ENCODE data around the gene MED8.

Gene MED8

DNA sequence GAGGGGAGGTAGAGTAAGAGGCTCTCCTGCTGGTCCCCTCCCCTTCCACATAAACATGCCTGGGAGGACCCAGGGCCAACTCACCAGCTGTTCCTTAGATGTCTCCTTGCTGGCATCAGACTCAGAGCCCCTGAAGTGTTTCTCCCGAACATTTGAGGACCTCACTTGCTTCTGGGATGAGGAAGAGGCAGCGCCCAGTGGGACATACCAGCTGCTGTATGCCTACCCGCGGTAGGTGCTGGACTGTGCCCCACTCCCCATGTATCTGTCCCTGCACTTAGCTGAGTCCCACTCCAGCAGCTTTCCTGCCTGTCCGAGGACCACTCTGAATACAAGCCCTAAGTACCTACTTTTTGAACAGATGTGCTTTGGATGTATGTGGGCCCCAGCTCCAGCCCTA lies 51.6 kb downstream of the MED8 start:
- H3K27me3 ChIP-seq (replicated peaks; ENCODE audit: insufficient read depth, low read length): peaks cover 8% of the 10 kb centered on the region; the same call in 1 of the 2 replicates
- H3K27ac ChIP-seq (ENCODE audit: low read length): no peak overlapping the region

DNA sequence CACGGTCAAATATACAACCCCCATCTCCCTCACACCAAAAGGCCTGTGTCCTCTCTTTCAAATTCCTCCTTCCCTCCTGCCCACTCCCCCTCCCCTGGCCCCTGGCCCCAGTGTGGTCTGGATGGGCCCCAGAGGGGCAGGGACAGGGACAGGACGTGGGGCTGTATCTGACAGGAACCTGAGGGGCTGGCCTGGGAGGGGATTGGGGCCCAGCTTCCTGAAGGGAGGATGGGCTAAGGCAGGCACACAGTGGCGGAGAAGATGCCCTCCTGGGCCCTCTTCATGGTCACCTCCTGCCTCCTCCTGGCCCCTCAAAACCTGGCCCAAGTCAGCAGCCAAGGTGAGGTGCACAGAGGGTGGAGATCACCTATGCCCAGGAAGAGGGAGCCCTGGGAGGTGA lies 52.0 kb downstream of the MED8 start, which contains the start of gene MPL:
Gene MPL (plus strand): TSS at position 231 of the 400 bp plus-strand sequence. CDS start 31 bp downstream, at position 262.
- TF ChIP-seq, protein P1, sequence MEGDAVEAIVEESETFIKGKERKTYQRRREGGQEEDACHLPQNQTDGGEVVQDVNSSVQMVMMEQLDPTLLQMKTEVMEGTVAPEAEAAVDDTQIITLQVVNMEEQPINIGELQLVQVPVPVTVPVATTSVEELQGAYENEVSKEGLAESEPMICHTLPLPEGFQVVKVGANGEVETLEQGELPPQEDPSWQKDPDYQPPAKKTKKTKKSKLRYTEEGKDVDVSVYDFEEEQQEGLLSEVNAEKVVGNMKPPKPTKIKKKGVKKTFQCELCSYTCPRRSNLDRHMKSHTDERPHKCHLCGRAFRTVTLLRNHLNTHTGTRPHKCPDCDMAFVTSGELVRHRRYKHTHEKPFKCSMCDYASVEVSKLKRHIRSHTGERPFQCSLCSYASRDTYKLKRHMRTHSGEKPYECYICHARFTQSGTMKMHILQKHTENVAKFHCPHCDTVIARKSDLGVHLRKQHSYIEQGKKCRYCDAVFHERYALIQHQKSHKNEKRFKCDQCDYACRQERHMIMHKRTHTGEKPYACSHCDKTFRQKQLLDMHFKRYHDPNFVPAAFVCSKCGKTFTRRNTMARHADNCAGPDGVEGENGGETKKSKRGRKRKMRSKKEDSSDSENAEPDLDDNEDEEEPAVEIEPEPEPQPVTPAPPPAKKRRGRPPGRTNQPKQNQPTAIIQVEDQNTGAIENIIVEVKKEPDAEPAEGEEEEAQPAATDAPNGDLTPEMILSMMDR (IDR thresholded peaks at IDR 0.05; ENCODE audit: low read length): no peak
- TF ChIP-seq EZH2phosphoT487 (IDR thresholded peaks at IDR 0.05; ENCODE audit: low read length) (no peak), EZH2 (optimal IDR thresholded peaks at IDR 0.05; ENCODE audit: low read depth, low read length) (no peak)
- Histone ChIP-seq H3K79me2 (ENCODE audit: low read length) (no peaks in the 10 kb centered on the region), H3K4me2 (ENCODE audit: low read depth, low read length) (no peak within 1 kb of the TSS), H3K36me3 (replicated peaks; ENCODE audit: insufficient read depth, low read length) (no peaks in the 10 kb centered on the region), H3K9ac (ENCODE audit: low read length) (no peak within 1 kb of the TSS), H4K20me1 (ENCODE audit: insufficient read depth, low read length) (no peaks in the 10 kb centered on the region), H3K4me1 (ENCODE audit: low read length) (no peaks in the 10 kb centered on the region), H2AFZ (ENCODE audit: low read length) (no peak within 1 kb of the TSS), H3K9me2 (replicated peaks; ENCODE audit: insufficient read depth, low read length) (no peaks in the 10 kb centered on the region), H3K27me3 (replicated peaks; ENCODE audit: insufficient read depth, low read length) (peaks cover 8% of the 10 kb centered on the region; the same call in 1 of the 2 replicates), H3K27ac (ENCODE audit: low read length) (no peak within 1 kb of the TSS), H3F3A (ENCODE audit: insufficient read depth, low read length) (no peaks in the 10 kb centered on the region), H3K4me3 (ENCODE audit: low read length) (no peak within 1 kb of the TSS), H3K9me3 (replicated peaks; ENCODE audit: insufficient read depth, low read length) (no peaks in the 10 kb centered on the region)
- no peak for DNase-seq

More for the DNA sequence above, 51.6 kb downstream of the MED8 start:
- Histone ChIP-seq H3F3A (ENCODE audit: insufficient read depth, low read length) (no peaks in the 10 kb centered on the region), H3K36me3 (replicated peaks; ENCODE audit: insufficient read depth, low read length) (no peaks in the 10 kb centered on the region), H3K9me3 (replicated peaks; ENCODE audit: insufficient read depth, low read length) (no peaks in the 10 kb centered on the region), H3K9ac (ENCODE audit: low read length) (no peak overlapping the region), H3K9me2 (replicated peaks; ENCODE audit: insufficient read depth, low read length) (no peaks in the 10 kb centered on the region), H2AFZ (ENCODE audit: low read length) (no peak overlapping the region), H3K79me2 (ENCODE audit: low read length) (no peaks in the 10 kb centered on the region), H3K4me1 (ENCODE audit: low read length) (no peaks in the 10 kb centered on the region), H3K4me3 (ENCODE audit: low read length) (no peak overlapping the region), H3K4me2 (ENCODE audit: low read depth, low read length) (no peak overlapping the region), H4K20me1 (ENCODE audit: insufficient read depth, low read length) (no peaks in the 10 kb centered on the region)
- TF ChIP-seq EZH2 (optimal IDR thresholded peaks at IDR 0.05; ENCODE audit: low read depth, low read length): no peak
- TF ChIP-seq EZH2phosphoT487 (IDR thresholded peaks at IDR 0.05; ENCODE audit: low read length): no peak
- TF ChIP-seq, protein P1 (IDR thresholded peaks at IDR 0.05; ENCODE audit: low read length): no peak
- DNase-seq: no peak

DNA sequence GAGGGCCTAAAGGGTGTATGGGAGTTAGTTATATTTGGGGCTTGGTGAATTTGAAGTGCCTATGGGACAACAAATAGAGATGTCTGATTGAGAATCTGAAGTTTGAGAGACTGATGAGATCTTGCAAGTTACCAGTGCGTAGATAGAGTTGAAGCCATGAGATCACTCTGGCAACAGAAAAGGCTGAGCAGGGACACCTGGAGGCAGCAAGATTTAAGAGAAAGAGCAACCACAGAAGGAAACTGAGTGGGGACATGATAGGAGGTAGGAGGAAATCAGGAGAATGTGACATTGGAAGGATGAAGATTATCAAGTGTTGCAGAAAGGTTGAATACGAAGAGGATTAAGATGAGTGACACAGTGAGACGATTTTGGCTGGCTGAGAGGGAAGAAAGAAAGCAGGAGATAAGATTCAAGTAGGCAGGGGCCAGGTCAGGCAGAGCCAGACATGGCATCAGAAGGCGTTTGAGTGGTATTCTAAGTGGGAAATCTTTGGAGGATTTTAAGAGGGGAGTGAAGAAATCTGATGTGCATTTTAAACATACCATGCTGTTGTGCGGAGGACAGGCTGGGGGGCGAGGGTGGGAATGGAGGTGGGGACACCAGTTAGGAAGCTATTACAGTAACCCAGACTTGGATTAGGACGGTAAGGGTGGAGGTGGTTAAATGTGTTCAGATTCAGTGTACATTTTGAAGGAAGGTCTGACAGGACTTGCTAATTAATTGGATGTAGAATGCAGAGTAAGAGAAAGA lies 55.0 kb downstream of the MED8 start:
- Histone ChIP-seq H3K9ac (ENCODE audit: low read length) (no peak overlapping the region), H3K36me3 (replicated peaks; ENCODE audit: insufficient read depth, low read length) (no peaks in the 10 kb centered on the region), H3F3A (ENCODE audit: insufficient read depth, low read length) (no peaks in the 10 kb centered on the region), H3K27me3 (replicated peaks; ENCODE audit: insufficient read depth, low read length) (0 out of 2 replicates have a peak, but pooled peaks cover 3% of the 10 kb centered on the region), H3K9me3 (replicated peaks; ENCODE audit: insufficient read depth, low read length) (no peaks in the 10 kb centered on the region), H3K4me1 (ENCODE audit: low read length) (no peaks in the 10 kb centered on the region), H3K79me2 (ENCODE audit: low read length) (no peaks in the 10 kb centered on the region), H3K4me3 (ENCODE audit: low read length) (no peak overlapping the region), H3K27ac (ENCODE audit: low read length) (no peak overlapping the region), H3K4me2 (ENCODE audit: low read depth, low read length) (no peak overlapping the region), H2AFZ (ENCODE audit: low read length) (no peak overlapping the region), H3K9me2 (replicated peaks; ENCODE audit: insufficient read depth, low read length) (no peaks in the 10 kb centered on the region), H4K20me1 (ENCODE audit: insufficient read depth, low read length) (no peaks in the 10 kb centered on the region)
- TF ChIP-seq, protein P1 (IDR thresholded peaks at IDR 0.05; ENCODE audit: low read length): no peak
- TF ChIP-seq EZH2phosphoT487 (IDR thresholded peaks at IDR 0.05; ENCODE audit: low read length) (no peak), EZH2 (optimal IDR thresholded peaks at IDR 0.05; ENCODE audit: low read depth, low read length) (no peak)
- no peak for DNase-seq
